Stomach (tissue), 9 donors: ENCODE measurements around the gene GDF15. TPM values are rescaled to one million over a fixed set of nuclear protein-coding genes. Genes with fewer than 3 reads are reported as not detected.

Source experiments
- DNase-seq, 2 donors: peaks; one replicate each; pipeline versions ENCODE4 v3.0.0 to v3.0.0-alpha.2; 2013 to 2019
- H3K27ac ChIP-seq, 5 donors: fragments of 200-600 bp in 4 of 5; sonication (generic) in 4 of 5; one replicate each; pipeline ENCODE4 v1.5.1; 2013 to 2019; ENCODE audit warnings: mild to moderate bottlenecking in 1 of 5, moderate library complexity in 1 of 5
- H3K27me3 ChIP-seq, 3 donors: fragments of 200-600 bp; sonication (generic); one replicate each; pipeline ENCODE4 v1.5.1; 2017 to 2019; ENCODE audit warnings: mixed run types in 1 of 3
- H3K36me3 ChIP-seq, 4 donors: fragments of 200-600 bp; sonication (generic); 1 replicate in 3 of 4; 2 replicates in 1 of 4; pipeline ENCODE4 v1.5.1; 2016 to 2019
- H3K4me1 ChIP-seq, 4 donors: fragments of 200-600 bp; sonication (generic); one replicate each; pipeline ENCODE4 v1.5.1; 2016 to 2019
- H3K4me3 ChIP-seq, 4 donors: fragments of 200-600 bp; sonication (generic) in 3 of 4; one replicate each; pipeline ENCODE4 v1.5.1; 2016 to 2019; ENCODE audit warnings: mild to moderate bottlenecking in 1 of 4
- H3K9me3 ChIP-seq, 4 donors: fragments of 200-600 bp; sonication (generic); one replicate each; pipeline ENCODE4 v1.5.1; 2016 to 2019
- EP300 ChIP-seq: sonication (generic); formaldehyde crosslinking; IDR thresholded peaks from one replicate; pipeline ENCODE4 v1.6.1; 2017; ENCODE audit warnings: antibody characterized with exemption
- POLR2A ChIP-seq, 4 donors: fragments of 450-650 bp; IDR thresholded peaks; one replicate each; pipeline ENCODE4 v1.6.1; 2016; ENCODE audit warnings: antibody characterized with exemption in 4 of 4, control low read depth in 2 of 4, mild to moderate bottlenecking in 1 of 4, moderate library complexity in 1 of 4
- POLR2AphosphoS5 ChIP-seq, 3 donors: sonication (generic); formaldehyde crosslinking; IDR thresholded peaks; one replicate each; pipeline ENCODE4 v1.6.1; 2016; ENCODE audit warnings: antibody characterized with exemption in 3 of 3
- WGBS, 5 donors: extraction: QIAGEN DNeasy Blood & Tissue Kit in 3 of 5; methylation state at CpG; one replicate each; pipeline versions ENCODE4 v1.1.5 to v1.1.7; 2013 to 2018; 5-methylcytosine and 5-hydroxymethylcytosine counted together
- intact Hi-C: fragments of 100-400 bp; cut with DNase I; formaldehyde crosslinking; loops from one replicate; pipeline ENCODE4 v1.15.1; 2023; ENCODE audit warnings: low total_unique reads
- polyA plus RNA-seq, 3 donors: library from polyadenylated mRNA; stranded (reverse); fragments of 200-250 nt; gene quantifications; one replicate each; pipeline ENCODE4 v1.2.3, GENCODE V29; 2013
- total RNA-seq, 5 donors: library from RNA; depleted of rRNA; stranded (reverse); fragments of >200 nt; gene quantifications; one replicate each; pipeline versions ENCODE4 v1.1.0 to v1.2.3, GENCODE V29; 2014 to 2016
- TF ChIP-seq, protein P1 (sequence below), 7 experiments: fragments of 450-650 bp in 4 of 7; fragments of 200-600 bp in 3 of 7; sonication (generic) in 3 of 7; IDR thresholded peaks; one replicate each; pipeline ENCODE4 v1.5.1; 2016 to 2019; ENCODE audit warnings: antibody characterized with exemption in 7 of 7, control low read depth in 2 of 7, mild to moderate bottlenecking in 1 of 7
- donor health status: healthy with polysubstance abuse.
- donor health status: Bipolar disorder and iron deficiency.
- donor health status: healthy.

Gene GDF15
- total and polyA plus RNA-seq, 8 donors, result 14.2 to 134 (median 45.7) TPM

DNA sequence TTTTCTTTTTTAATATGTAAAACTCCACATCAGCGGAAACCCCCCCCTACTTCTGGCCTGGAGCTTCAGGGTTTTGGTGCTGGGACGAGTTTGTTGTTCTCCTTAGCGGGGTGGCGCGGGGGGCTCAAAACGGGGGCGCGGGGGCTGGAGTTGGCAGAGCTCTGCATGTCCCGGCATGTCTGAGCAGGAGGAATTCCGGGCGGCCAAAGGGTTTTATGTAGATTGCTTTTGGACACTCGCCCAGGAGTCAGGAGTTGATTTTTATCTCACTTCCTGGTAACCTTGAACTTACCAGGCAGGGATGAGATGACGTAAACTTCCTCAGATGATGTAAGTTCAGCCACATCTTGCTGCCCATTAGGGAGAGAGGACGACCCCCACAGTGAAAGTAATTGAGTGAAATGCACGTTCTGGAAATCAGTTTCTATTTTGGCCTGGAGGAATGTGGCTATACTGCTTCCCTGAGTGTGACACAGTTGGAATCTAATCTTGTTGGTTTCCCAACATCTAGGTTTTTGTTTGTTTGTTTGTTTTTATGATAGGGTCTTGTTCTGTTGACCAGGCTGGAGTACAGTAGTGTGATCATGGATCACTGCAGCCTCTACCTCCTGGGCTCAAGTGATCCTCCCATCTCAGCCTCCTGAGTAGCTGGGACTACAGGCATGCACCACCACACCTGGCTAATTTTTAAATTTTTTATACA, 21.0 kb upstream of the GDF15 start:
- H3K27me3 ChIP-seq, result no peaks in the 10 kb centered on the region
- H3K36me3 ChIP-seq, result peaks cover 7 to 61% (median 47%) of the 10 kb centered on the region in 4 donors
- peaks cover 18 to 48% (median 29%) of the 10 kb centered on the region in 4 donors for H3K4me1 ChIP-seq
- TF ChIP-seq POLR2AphosphoS5 (IDR thresholded peaks at IDR 0.05), result peak; percentile 46 to 86 (median 65)
- TF ChIP-seq POLR2A (IDR thresholded peaks at IDR 0.05), result no peak
- 6 to 24% (median 11%) methylated on average over 13 to 15 of the region's 15 CpGs for WGBS, 5 donors
- intact Hi-C loops, result no loop called here
- H3K27ac ChIP-seq, result peak overlapping the region; percentile 79 to 90 (median 87)
- peak overlapping the region in 1 of 4 donors; percentile 3 for H3K4me3 ChIP-seq
- no peaks in the 10 kb centered on the region for H3K9me3 ChIP-seq
- peak; percentile 92 to 96 for DNase-seq

DNA sequence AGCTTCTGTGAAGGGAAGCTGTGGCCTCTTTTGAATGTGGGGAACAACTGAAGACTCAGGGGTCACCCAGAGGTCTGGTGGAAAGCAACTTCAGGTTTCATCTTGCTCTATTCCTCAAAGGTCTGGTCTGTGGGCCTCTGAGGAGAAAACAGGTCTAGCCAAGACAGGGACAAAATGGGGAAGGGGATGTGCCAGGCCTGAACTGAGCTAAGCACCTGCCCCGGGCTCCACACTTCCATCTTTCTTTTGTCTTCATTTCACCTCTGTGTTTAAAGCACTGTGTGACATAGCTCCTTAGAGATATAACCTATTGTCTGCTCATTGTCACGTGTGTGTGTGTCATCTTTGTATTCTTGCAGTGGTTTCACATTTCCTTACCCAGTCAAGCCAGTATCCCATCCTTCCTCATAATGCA, 19.9 kb upstream of the GDF15 start:
- TF ChIP-seq, protein P1, sequence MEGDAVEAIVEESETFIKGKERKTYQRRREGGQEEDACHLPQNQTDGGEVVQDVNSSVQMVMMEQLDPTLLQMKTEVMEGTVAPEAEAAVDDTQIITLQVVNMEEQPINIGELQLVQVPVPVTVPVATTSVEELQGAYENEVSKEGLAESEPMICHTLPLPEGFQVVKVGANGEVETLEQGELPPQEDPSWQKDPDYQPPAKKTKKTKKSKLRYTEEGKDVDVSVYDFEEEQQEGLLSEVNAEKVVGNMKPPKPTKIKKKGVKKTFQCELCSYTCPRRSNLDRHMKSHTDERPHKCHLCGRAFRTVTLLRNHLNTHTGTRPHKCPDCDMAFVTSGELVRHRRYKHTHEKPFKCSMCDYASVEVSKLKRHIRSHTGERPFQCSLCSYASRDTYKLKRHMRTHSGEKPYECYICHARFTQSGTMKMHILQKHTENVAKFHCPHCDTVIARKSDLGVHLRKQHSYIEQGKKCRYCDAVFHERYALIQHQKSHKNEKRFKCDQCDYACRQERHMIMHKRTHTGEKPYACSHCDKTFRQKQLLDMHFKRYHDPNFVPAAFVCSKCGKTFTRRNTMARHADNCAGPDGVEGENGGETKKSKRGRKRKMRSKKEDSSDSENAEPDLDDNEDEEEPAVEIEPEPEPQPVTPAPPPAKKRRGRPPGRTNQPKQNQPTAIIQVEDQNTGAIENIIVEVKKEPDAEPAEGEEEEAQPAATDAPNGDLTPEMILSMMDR (IDR thresholded peaks at IDR 0.05), result no peak
- TF ChIP-seq POLR2A (IDR thresholded peaks at IDR 0.05) (no peak), EP300 (no peak), POLR2AphosphoS5 (IDR thresholded peaks at IDR 0.05) (no peak)
- H3K27me3 ChIP-seq, result no peaks in the 10 kb centered on the region
- intact Hi-C loops, result no loop called here
- WGBS, 5 donors, result 85 to 98% (median 89%) methylated on average over 2 of the region's 2 CpGs
- no peaks in the 10 kb centered on the region for H3K9me3 ChIP-seq
- H3K4me3 ChIP-seq, result no peak overlapping the region
- peaks cover 4 to 50% (median 37%) of the 10 kb centered on the region in 4 donors for H3K36me3 ChIP-seq
- no peak for DNase-seq
- peaks cover 18 to 48% (median 29%) of the 10 kb centered on the region in 4 donors for H3K4me1 ChIP-seq
- H3K27ac ChIP-seq, result peak overlapping the region; percentile 79 to 90 (median 87)

DNA sequence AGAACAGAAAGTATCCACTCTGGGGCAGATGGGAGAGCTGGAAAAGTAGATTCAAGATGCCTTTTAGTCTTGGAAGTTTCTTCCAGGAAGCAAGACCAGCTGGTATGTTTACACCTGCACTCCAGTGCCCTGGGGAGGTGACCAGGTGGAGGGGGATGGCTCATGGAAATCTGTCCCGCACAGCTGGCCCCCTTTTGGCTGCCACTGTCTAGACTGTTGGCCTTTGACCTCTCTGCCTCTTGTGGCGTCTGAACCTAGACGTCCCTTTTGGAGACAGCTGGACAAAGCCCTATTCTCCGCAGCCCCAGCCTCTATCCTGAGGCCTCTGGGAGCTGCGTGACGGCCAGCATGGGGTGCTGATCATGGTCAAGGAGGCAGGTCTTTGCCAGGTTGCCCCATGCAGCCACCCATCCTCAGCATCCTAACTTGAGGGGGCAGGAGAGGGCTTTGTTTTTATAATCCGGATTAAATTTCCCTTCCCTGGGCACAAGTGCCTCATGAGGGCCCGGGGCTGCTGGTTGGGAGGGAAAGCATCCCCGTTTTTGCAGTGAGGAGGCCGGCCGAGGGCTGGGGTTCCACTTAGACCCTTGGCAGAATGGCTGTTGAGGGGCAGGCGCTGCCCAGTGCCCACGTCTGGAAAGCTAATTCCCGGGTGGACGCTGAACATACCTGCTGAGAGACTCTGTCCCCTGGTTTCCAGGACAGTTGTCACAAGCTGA, 17.3 kb upstream of the GDF15 start:
- Histone ChIP-seq H3K36me3 (peaks cover 4 to 24% (median 11%) of the 10 kb centered on the region in 4 donors), H3K4me3 (no peak overlapping the region), H3K9me3 (no peaks in the 10 kb centered on the region), H3K27me3 (no peaks in the 10 kb centered on the region), H3K4me1 (peaks cover 21 to 53% (median 34%) of the 10 kb centered on the region in 4 donors), H3K27ac (peak overlapping the region; percentile 47 to 88 (median 70))
- TF ChIP-seq POLR2A (IDR thresholded peaks at IDR 0.05), result no peak
- TF ChIP-seq POLR2AphosphoS5 (IDR thresholded peaks at IDR 0.05), result no peak
- TF ChIP-seq, protein P1 (IDR thresholded peaks at IDR 0.05), result no peak
- TF ChIP-seq EP300, result no peak
- peak in 1 of 2 donors; percentile 62 for DNase-seq
- intact Hi-C loops, result no loop called here
- 73 to 81% (median 78%) methylated on average over 14 to 15 of the region's 15 CpGs for WGBS, 5 donors

DNA sequence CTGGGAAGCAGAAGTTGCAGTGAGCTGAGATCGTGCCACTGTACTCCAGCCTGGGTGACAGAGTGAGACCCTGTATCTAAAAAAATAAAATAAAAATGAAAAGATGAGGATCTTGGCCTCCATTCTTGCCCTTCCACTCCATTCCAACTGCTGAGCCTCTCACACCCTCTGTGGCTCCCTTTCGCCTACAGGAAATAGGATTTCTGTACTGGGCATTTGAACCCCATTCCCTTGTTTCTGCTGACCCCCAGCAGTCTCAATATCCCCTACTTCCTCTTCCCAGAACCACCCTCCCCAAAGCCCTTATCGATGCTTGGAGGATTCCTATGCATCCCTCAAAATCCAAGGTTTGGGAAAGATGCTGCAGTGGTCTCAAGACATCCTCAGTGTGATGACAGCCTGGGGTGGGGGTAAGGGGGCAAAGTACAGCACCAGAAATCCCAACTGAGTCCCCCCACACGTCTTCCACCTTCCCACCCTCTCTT, 12.5 kb upstream of the GDF15 start:
- H3K27ac ChIP-seq, result peak overlapping the region; percentile 79 to 88 (median 86)
- H3K36me3 ChIP-seq, result peaks cover 0 to 12% (median 6%) of the 10 kb centered on the region in 4 donors
- no peaks in the 10 kb centered on the region for H3K27me3 ChIP-seq
- DNase-seq, result no peak
- peaks cover 21 to 66% (median 41%) of the 10 kb centered on the region in 4 donors for H3K4me1 ChIP-seq
- no peaks in the 10 kb centered on the region for H3K9me3 ChIP-seq
- TF ChIP-seq, protein P1 (IDR thresholded peaks at IDR 0.05), result no peak
- TF ChIP-seq POLR2AphosphoS5 (IDR thresholded peaks at IDR 0.05), result no peak
- TF ChIP-seq EP300, result no peak
- no peak for TF ChIP-seq POLR2A (IDR thresholded peaks at IDR 0.05)
- H3K4me3 ChIP-seq, result no peak overlapping the region
- intact Hi-C loops, result no loop called here
- 54 to 67% (median 63%) methylated on average over 4 of the region's 4 CpGs for WGBS, 5 donors
